OCI-LY3 (cell line): Measurements from ENCODE around the gene HOXA1.

Experiments used
- EZH2phosphoT487 ChIP-seq: fragments of 200-600 bp; shearing (Covaris generic); IDR thresholded peaks from 2 replicates; pipeline ENCODE4 v1.6.1; 2018; ENCODE audit warnings: antibody characterized with exemption, mixed run types, low read depth
- TF ChIP-seq, protein P1 (sequence below): fragments of 200-600, 300-600 bp; sonication (generic); IDR thresholded peaks from 2 replicates; pipeline ENCODE4 v1.5.1; 2014; ENCODE audit warnings: antibody characterized with exemption, low read length, low read depth

DNA sequence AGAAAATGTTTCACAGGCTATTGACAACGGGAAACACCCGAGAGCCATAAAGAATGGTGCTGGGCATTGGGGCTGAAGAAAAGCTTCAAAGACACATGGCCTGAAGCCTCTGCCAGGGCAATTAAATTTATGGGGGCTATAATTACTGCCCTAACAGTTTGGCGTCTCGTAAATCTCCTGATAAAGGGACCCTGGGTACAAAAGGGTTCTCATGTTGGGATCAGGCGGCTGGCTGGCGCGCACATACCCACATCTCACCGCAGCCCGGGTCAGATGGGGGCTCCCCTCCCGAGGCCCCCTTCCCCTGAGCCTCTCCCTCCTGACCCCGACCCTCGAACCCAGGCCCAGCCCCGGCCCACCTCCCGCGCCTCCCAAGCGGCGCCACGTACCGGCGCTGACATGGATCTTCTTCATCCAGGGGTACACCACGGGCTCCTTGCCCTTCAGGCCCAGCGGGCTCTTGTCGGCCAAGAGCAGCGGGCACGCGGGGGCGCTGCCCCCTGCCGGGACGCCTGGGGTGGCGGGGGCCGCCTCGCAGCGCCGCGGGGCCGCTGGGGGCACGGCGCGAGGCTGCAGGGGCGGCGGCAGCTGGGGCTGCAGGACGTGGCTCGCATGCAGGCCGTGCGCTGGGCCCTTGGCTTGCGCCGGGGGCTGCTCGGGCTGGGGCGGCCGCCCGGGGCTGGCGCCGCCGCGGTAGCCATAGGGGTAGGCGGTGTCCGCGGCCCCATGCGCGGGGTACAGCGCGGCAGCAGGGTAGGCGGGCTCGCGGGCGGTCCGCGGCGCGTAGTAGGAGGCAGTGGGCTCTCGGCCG is 34.1 kb upstream of the HOXA1 start:
- TF ChIP-seq, protein P1, sequence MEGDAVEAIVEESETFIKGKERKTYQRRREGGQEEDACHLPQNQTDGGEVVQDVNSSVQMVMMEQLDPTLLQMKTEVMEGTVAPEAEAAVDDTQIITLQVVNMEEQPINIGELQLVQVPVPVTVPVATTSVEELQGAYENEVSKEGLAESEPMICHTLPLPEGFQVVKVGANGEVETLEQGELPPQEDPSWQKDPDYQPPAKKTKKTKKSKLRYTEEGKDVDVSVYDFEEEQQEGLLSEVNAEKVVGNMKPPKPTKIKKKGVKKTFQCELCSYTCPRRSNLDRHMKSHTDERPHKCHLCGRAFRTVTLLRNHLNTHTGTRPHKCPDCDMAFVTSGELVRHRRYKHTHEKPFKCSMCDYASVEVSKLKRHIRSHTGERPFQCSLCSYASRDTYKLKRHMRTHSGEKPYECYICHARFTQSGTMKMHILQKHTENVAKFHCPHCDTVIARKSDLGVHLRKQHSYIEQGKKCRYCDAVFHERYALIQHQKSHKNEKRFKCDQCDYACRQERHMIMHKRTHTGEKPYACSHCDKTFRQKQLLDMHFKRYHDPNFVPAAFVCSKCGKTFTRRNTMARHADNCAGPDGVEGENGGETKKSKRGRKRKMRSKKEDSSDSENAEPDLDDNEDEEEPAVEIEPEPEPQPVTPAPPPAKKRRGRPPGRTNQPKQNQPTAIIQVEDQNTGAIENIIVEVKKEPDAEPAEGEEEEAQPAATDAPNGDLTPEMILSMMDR = no peak
- TF ChIP-seq EZH2phosphoT487 = no peak
